Chondrocyte (in vitro differentiated cells): ENCODE measurements around the gene LCORL. TPM values are rescaled to one million over a fixed set of nuclear protein-coding genes. Genes with fewer than 3 reads are reported as not detected.

Source experiments
- DNase-seq: peaks from one replicate; pipeline ENCODE4 v3.0.0; 2021; ENCODE audit warnings: mixed read lengths, low spot score
- H3K27ac Mint-ChIP-seq: one replicate; pipeline ENCODE4 v1.8.0; 2021; ENCODE audit warnings: mild to moderate bottlenecking, moderate library complexity, mixed read lengths; ENCODE audit not compliant: unreplicated experiment
- H3K27me3 Mint-ChIP-seq: 2 replicates; pipeline ENCODE4 v1.8.0; 2021; ENCODE audit warnings: low read depth, mixed read lengths
- H3K36me3 Mint-ChIP-seq: 2 replicates; pipeline ENCODE4 v1.8.0; 2021; ENCODE audit warnings: low read depth, mixed read lengths
- H3K4me1 Mint-ChIP-seq: 2 replicates; pipeline ENCODE4 v1.8.0; 2021; ENCODE audit warnings: low read depth, mild to moderate bottlenecking, mixed read lengths
- H3K4me3 Mint-ChIP-seq: one replicate; pipeline ENCODE4 v1.8.0; 2021; ENCODE audit warnings: mild to moderate bottlenecking, moderate library complexity, mixed read lengths; ENCODE audit not compliant: unreplicated experiment
- H3K9me3 Mint-ChIP-seq: 2 replicates; pipeline ENCODE4 v1.8.0; 2021; ENCODE audit warnings: low read depth, mixed read lengths
- total RNA-seq: library from RNA; stranded (reverse); gene quantifications from 3 replicates; pipeline ENCODE4 v1.2.1, GENCODE V29; 2021
- TF ChIP-seq, protein P1 (sequence below): fragments of 200-600 bp; sonication (generic); IDR thresholded peaks from 2 replicates; pipeline ENCODE4 v1.5.0; 2021; ENCODE audit warnings: antibody characterized with exemption, mild to moderate bottlenecking, moderate library complexity

The LCORL gene
- total RNA-seq, 1 donor from 2014 or later: 8.9 TPM

DNA sequence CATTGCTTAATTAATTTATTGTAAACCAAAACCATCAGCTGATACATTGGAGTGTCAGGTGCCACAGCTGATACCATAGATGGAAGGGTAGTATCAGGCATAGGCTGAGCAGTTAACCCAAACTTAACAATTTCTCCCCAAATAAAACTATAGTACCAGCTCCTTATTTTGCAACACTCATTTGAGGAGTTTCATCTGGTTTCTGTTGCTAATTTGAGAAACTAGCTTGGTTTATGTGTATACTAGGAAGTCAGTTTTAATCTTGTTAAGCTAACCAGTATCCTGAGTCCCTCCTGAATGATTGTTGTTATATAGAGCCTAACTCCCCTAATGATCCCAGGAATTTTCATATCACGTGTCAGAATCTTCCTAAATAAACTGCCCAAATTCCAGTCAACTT lies 223.7 kb downstream of the LCORL start:
- H3K27ac Mint-ChIP-seq: no peak overlapping the region
- H3K4me3 Mint-ChIP-seq: no peak overlapping the region
- H3K4me1 Mint-ChIP-seq: no peaks in the 10 kb centered on the region
- H3K36me3 Mint-ChIP-seq: peaks cover 7% of the 10 kb centered on the region
- no peaks in the 10 kb centered on the region for H3K9me3 Mint-ChIP-seq
- DNase-seq: no peak
- TF ChIP-seq, protein P1, sequence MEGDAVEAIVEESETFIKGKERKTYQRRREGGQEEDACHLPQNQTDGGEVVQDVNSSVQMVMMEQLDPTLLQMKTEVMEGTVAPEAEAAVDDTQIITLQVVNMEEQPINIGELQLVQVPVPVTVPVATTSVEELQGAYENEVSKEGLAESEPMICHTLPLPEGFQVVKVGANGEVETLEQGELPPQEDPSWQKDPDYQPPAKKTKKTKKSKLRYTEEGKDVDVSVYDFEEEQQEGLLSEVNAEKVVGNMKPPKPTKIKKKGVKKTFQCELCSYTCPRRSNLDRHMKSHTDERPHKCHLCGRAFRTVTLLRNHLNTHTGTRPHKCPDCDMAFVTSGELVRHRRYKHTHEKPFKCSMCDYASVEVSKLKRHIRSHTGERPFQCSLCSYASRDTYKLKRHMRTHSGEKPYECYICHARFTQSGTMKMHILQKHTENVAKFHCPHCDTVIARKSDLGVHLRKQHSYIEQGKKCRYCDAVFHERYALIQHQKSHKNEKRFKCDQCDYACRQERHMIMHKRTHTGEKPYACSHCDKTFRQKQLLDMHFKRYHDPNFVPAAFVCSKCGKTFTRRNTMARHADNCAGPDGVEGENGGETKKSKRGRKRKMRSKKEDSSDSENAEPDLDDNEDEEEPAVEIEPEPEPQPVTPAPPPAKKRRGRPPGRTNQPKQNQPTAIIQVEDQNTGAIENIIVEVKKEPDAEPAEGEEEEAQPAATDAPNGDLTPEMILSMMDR: no peak
- H3K27me3 Mint-ChIP-seq: no peaks in the 10 kb centered on the region

DNA sequence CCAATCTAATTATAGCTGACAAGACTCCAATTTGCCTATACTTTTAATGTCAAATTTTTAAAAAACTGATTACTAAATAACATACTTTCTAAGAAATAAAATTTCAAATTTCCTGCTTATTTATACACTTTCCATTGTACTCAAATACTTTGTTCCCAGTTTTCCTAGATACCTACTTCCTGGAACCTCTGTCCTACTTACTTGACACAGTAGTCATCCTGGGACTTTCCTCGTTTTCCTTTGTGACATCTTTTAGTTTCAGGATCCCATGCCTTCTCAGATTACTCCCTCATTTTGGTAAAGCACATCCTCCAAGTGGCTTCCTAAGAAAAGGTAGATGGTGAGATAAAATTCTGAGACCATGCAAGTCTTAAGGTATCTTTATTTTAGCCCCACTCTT lies 226.8 kb downstream of the LCORL start:
- no peak for DNase-seq
- no peaks in the 10 kb centered on the region for H3K36me3 Mint-ChIP-seq
- no peak overlapping the region for H3K27ac Mint-ChIP-seq
- H3K27me3 Mint-ChIP-seq: no peaks in the 10 kb centered on the region
- no peaks in the 10 kb centered on the region for H3K9me3 Mint-ChIP-seq
- no peaks in the 10 kb centered on the region for H3K4me1 Mint-ChIP-seq
- no peak overlapping the region for H3K4me3 Mint-ChIP-seq
- TF ChIP-seq, protein P1: no peak

Other genes starting within 250 kb of the LCORL start
- 0.02 TPM in 1 of 3 replicates, not detected in the others for gene FAM184B, start 240.1 kb downstream of the LCORL start, total RNA-seq
- 21.7 to 30.8 TPM (median 24.5 TPM) in 3 replicates for gene DCAF16, start 211.0 kb downstream of the LCORL start, total RNA-seq
- gene NCAPG, start 210.8 kb downstream of the LCORL start, total RNA-seq: 6.4 to 9.1 TPM (median 6.5 TPM) in 3 replicates